GM12801 (cell line): ENCODE measurements around the gene CAMKMT.

Experiments used
- CTCF ChIP-seq: IDR thresholded peaks from one replicate; pipeline ENCODE4 v1.5.1; 2011; ENCODE audit warnings: control low read depth; ENCODE audit not compliant: insufficient read length; ENCODE audit errors: extremely low read depth

CAMKMT gene

GRCh38 chr2:44347526-44347925 is 14.2 kb upstream of the CAMKMT start:
- no peak for TF ChIP-seq CTCF

- TF ChIP-seq CTCF, result no peak
These were observed 13.3 kb upstream of the CAMKMT start for GRCh38 chr2:44348400-44348799.

- TF ChIP-seq CTCF, result no peak
These were observed 12.2 kb upstream of the CAMKMT start for GRCh38 chr2:44349506-44349905.

- TF ChIP-seq CTCF, result no peak
These were observed 10.7 kb upstream of the CAMKMT start for GRCh38 chr2:44351088-44351487.

- no peak for TF ChIP-seq CTCF
These were observed 10.1 kb upstream of the CAMKMT start for GRCh38 chr2:44351676-44352075.

- TF ChIP-seq CTCF, result no peak
These were observed 9.2 kb upstream of the CAMKMT start for GRCh38 chr2:44352510-44352909.

- TF ChIP-seq CTCF, result no peak
These were observed 7.0 kb upstream of the CAMKMT start for GRCh38 chr2:44354761-44355160.

- no peak for TF ChIP-seq CTCF
These were observed 3.2 kb upstream of the CAMKMT start for GRCh38 chr2:44358503-44358902.
